ENCODE data around the gene IL9. TPM values are rescaled to one million over a fixed set of nuclear protein-coding genes. Genes with fewer than 3 reads are reported as not detected.

The IL9 gene
- total RNA-seq, 1 donor from 2014 or later: not detected

DNA sequence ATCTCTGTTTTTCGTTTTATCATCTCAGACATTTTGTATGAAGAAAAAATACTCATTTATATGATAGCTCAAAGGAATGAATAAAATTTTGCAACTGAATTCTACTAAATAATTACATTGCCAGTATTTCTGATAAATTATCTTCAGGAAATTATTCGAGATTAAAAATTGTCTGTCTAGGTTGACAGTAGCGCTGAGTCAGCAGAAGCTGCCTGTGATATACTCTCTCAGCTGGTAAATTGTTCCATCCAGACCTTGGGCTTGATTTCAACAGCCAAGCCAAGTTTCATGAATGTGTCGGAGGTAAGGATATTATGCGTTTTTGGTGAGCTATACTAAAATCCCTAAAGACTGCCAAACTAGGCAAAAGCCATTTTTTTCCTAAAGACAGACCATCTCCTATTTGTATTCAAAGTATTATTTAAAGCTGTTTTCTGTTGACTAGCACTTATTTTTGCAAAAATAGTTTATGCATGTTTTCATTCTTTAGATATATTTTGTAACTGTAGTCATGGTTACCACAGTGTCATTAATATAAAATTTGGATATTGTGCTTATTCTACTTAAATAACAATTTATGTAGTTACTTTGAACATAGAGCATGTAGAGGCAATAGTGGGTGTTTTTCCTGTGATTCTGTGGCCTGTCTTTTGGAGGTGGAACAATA, 41.7 kb upstream of the IL9 start:
- TF ChIP-seq, protein P1, sequence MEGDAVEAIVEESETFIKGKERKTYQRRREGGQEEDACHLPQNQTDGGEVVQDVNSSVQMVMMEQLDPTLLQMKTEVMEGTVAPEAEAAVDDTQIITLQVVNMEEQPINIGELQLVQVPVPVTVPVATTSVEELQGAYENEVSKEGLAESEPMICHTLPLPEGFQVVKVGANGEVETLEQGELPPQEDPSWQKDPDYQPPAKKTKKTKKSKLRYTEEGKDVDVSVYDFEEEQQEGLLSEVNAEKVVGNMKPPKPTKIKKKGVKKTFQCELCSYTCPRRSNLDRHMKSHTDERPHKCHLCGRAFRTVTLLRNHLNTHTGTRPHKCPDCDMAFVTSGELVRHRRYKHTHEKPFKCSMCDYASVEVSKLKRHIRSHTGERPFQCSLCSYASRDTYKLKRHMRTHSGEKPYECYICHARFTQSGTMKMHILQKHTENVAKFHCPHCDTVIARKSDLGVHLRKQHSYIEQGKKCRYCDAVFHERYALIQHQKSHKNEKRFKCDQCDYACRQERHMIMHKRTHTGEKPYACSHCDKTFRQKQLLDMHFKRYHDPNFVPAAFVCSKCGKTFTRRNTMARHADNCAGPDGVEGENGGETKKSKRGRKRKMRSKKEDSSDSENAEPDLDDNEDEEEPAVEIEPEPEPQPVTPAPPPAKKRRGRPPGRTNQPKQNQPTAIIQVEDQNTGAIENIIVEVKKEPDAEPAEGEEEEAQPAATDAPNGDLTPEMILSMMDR (IDR thresholded peaks at IDR 0.05): no peak
- Histone ChIP-seq H3K27me3 (no peaks in the 10 kb centered on the region), H3K36me3 (no peaks in the 10 kb centered on the region), H3K27ac (no peak overlapping the region), H3K9me3 (no peaks in the 10 kb centered on the region), H3K4me3 (no peak overlapping the region), H3K4me1 (no peaks in the 10 kb centered on the region)
- intact Hi-C loops (cut with DNase I): no loop called here
- no peak for DNase-seq (ENCODE audit: low spot score in 2 of 2)

DNA sequence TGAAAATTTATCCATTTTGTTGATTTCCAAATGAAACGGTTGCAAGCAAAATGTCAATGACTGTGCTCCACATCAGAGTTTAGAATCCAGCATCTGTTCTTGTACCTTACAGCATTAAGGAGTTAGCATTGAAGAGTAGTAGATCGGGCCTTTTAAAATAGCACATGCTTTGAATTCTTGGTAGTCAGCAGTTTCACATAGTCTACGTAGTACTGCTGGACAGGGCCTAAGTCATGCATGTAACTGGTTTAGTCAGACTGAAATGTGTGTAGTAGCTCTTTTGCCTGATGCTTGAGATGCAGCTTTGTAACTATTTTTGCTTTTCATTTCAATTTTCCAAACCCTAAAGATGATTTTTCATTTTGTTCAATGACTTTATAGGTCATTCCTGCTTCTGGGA, 39.3 kb upstream of the IL9 start:
- peaks cover 10% of the 10 kb centered on the region for H3K27me3 ChIP-seq
- no peak overlapping the region for H3K4me3 ChIP-seq
- no peaks in the 10 kb centered on the region for H3K9me3 ChIP-seq
- TF ChIP-seq, protein P1 (IDR thresholded peaks at IDR 0.05): no peak
- H3K27ac ChIP-seq: no peak overlapping the region
- no peaks in the 10 kb centered on the region for H3K36me3 ChIP-seq
- intact Hi-C loops (cut with DNase I): no loop called here
- no peak for DNase-seq (ENCODE audit: low spot score in 2 of 2)
- peaks cover 0 to 6% of the 10 kb centered on the region in 2 donors for H3K4me1 ChIP-seq

DNA sequence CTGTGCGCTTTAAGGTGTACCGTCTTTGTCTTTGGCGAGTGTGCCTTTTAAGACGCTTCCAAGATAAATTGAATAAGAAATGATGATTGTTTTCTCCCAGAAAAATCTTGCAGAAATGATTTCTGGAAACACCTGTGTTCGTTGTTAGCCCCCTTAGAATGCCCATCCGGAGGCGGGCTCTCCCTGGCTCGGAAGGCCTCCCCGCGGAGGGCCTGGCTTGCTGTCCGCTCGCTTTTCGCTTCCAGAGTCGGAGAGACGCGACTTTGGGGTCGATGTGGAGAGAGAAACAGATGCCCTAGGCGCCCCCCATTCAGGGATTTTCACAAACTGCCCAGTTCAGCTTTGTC, 35.3 kb upstream of the IL9 start:
- Histone ChIP-seq H3K27ac (no peak overlapping the region), H3K4me1 (peaks cover 0 to 6% of the 10 kb centered on the region in 2 donors), H3K27me3 (peaks cover 13% of the 10 kb centered on the region), H3K36me3 (no peaks in the 10 kb centered on the region), H3K4me3 (peak overlapping the region in 1 of 2 donors; percentile 49), H3K9me3 (peaks cover 0 to 5% of the 10 kb centered on the region in 2 donors)
- intact Hi-C loops (cut with DNase I): no loop called here
- DNase-seq (ENCODE audit: low spot score in 2 of 2): no peak
- TF ChIP-seq, protein P1 (IDR thresholded peaks at IDR 0.05): no peak

DNA sequence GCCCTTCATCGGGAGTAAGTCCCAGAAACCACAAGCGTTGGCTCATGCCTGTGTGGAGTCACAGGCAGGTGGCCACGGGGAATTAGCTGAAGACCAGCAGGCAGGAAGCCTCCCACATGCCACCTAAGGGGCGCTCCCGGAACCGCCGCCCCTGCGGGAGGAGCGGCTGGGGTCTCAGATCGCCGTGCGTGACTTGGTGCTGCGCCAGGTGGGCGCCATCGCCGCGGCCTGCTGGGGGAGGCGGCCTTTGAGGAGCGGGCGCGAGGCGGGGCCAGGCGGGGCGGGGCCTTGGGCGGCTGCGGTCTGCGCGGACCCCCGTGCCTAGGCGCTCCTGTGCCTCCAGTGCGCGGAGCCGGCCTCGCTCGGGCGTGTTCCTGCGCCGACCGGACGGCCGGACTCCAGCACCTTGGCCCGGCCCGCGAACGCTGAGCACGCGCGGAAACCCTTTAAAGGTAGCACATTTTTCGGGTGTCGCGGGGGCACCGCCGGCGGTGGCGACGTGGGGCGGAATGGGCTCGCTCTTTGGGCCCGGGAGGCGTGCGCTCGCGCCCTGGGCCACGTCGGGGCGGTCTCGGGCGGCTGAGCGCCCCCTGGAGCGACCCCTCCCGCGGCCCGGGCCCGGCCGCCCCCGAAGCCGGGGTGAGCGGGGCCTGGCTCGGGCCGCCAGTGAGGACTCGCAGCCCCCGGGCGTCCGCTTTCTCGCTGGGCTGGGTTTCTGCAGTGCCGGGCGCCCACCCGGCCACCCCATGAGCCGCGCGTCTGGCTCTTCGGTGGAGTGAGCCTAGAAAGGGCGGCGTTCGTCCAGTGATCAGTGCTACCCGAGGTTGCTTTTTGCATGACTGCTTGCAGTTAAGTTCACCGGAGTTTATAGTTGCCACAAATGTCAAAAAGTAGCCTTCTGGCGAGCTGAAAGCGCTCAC, 34.6 kb upstream of the IL9 start:
- no peak overlapping the region for H3K27ac ChIP-seq
- H3K27me3 ChIP-seq: peaks cover 13% of the 10 kb centered on the region
- TF ChIP-seq, protein P1 (IDR thresholded peaks at IDR 0.05): no peak
- intact Hi-C loops (cut with DNase I): no loop called here
- no peaks in the 10 kb centered on the region for H3K36me3 ChIP-seq
- H3K9me3 ChIP-seq: peaks cover 0 to 5% of the 10 kb centered on the region in 2 donors
- peak overlapping the region; percentile 49 to 57 for H3K4me3 ChIP-seq
- peaks cover 0 to 6% of the 10 kb centered on the region in 2 donors for H3K4me1 ChIP-seq
- DNase-seq (ENCODE audit: low spot score in 2 of 2): no peak

DNA sequence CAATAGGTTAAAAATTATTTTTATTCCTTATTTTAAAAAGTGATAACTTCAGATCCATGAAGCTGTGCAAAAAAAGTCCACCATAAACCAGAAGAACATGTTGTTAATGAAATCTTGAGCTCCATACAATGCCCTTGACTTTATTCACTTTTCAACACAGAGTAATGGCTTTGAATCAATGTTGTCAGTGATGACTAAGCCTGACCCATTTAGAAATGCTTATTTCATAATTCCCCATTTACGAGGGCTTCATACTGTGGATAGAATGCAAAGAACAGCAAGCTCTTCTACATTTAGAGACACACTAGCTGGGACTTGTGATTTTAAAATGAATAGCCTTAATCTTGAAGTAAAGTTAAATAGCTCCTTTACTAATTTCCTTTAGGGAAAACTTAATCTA, 25.7 kb upstream of the IL9 start:
- Histone ChIP-seq H3K4me3 (no peak overlapping the region), H3K27ac (no peak overlapping the region), H3K27me3 (no peaks in the 10 kb centered on the region), H3K36me3 (no peaks in the 10 kb centered on the region), H3K9me3 (no peaks in the 10 kb centered on the region), H3K4me1 (no peaks in the 10 kb centered on the region)
- intact Hi-C loops (cut with DNase I): no loop called here
- TF ChIP-seq, protein P1 (IDR thresholded peaks at IDR 0.05): no peak
- DNase-seq (ENCODE audit: low spot score in 2 of 2): no peak
